HFFc6 (cell line): ENCODE measurements around the gene ALDH1A1. TPM values are rescaled to one million over a fixed set of nuclear protein-coding genes. Genes with fewer than 3 reads are reported as not detected.

Experiments used
- DNase-seq: peaks from one replicate; pipeline ENCODE4 v3.0.0-alpha.2; 2018
- H3K27ac Mint-ChIP-seq: 2 replicates; pipeline ENCODE4 v1.8.0; 2020; ENCODE audit warnings: mild to moderate bottlenecking, mixed read lengths
- H3K27me3 Mint-ChIP-seq: 2 replicates; pipeline ENCODE4 v1.8.0; 2021; ENCODE audit warnings: mild to moderate bottlenecking, moderate library complexity, mixed read lengths; ENCODE audit not compliant: insufficient read depth
- H3K36me3 Mint-ChIP-seq: 2 replicates; pipeline ENCODE4 v1.8.0; 2021; ENCODE audit warnings: low read depth, mixed read lengths
- H3K4me1 Mint-ChIP-seq: 2 replicates; pipeline ENCODE4 v1.8.0; 2020; ENCODE audit warnings: low read depth, mixed read lengths
- H3K4me3 Mint-ChIP-seq: 2 replicates; pipeline ENCODE4 v1.8.0; 2020; ENCODE audit warnings: mild to moderate bottlenecking, moderate library complexity, mixed read lengths
- H3K9me3 Mint-ChIP-seq: 2 replicates; pipeline ENCODE4 v1.8.0; 2020; ENCODE audit warnings: mild to moderate bottlenecking, mixed read lengths
- CTCF ChIP-seq: fragments of 200-600 bp; sonication (generic); IDR thresholded peaks from 2 replicates; pipeline ENCODE4 v1.5.0; 2021; ENCODE audit warnings: antibody characterized with exemption, mild to moderate bottlenecking
- total RNA-seq, 6 experiments: library from RNA; stranded (reverse); fragmentation: NEBNext Ultra II Directional; extraction: Animal tissue kit (Norgen Biotek cat#: 25700); gene quantifications; 2 replicates in 1 of 6; 3 replicates in 5 of 6; pipeline ENCODE4 v1.2.3, GENCODE V29; 2021

Gene ALDH1A1
- total RNA-seq, 6 experiments from 2014 or later, result 166 to 720 (median 656) TPM

DNA sequence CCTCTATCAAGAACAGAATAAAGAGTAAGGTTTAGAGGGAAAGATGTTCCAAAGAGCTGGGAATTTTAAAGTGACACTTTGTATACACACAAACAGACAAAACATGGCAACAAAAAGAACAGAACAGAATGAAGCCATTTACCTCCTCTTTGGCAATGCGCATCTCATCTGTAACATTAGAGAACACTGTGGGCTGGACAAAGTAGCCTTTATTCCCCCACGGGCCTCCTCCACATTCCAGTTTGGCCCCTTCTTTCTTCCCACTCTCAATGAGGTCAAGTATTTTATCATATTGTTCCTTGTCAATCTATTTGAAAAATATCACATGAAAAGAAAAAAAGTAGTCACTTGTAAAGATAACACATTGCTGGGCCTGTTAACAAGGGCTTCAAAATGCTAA is 41.0 kb downstream of the ALDH1A1 start:
- TF ChIP-seq CTCF, result no peak
- Mint-ChIP-seq H3K9me3 (no peaks in the 10 kb centered on the region), H3K27me3 (peaks cover 4% of the 10 kb centered on the region), H3K27ac (no peak overlapping the region; the same call in 1 of the 2 replicates), H3K4me3 (no peak overlapping the region), H3K36me3 (peaks cover 16% of the 10 kb centered on the region; the same call in 1 of the 2 replicates), H3K4me1 (peaks cover 11% of the 10 kb centered on the region)
- no peak for DNase-seq

GRCh38 chr9:72911247-72911775 is 41.5 kb downstream of the ALDH1A1 start:
- no peak overlapping the region for H3K4me3 Mint-ChIP-seq
- no peak for DNase-seq

DNA sequence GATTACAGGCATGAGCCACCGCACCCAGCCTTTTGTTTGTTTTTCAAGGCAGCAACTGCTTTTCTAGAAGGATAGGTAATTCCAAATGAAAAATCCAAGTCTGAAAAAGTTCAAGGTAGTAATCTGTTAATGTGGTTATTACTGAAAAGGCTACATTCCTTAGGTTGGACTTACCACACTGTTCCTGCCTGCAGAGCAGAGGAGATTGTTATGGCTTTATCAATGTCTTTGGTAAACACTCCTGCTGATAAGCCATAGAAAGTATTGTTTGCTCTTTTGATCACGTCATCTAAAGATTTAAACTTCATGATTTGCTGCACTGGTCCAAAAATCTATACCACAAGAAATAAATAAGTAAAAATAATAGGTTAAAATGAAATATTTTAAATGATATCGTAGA is 43.4 kb downstream of the ALDH1A1 start:
- Mint-ChIP-seq H3K4me1 (no peaks in the 10 kb centered on the region), H3K36me3 (no peaks in the 10 kb centered on the region; the same call in 1 of the 2 replicates), H3K9me3 (no peaks in the 10 kb centered on the region), H3K4me3 (no peak overlapping the region), H3K27ac (no peak overlapping the region), H3K27me3 (peaks cover 2% of the 10 kb centered on the region; the same call in 1 of the 2 replicates)
- no peak for TF ChIP-seq CTCF
- no peak for DNase-seq

More at GRCh38 chr9:72911247-72911775, 41.5 kb downstream of the ALDH1A1 start:
- no peaks in the 10 kb centered on the region for H3K9me3 Mint-ChIP-seq
- H3K27ac Mint-ChIP-seq, result no peak overlapping the region; the same call in 1 of the 2 replicates
- H3K4me1 Mint-ChIP-seq, result peaks cover 6% of the 10 kb centered on the region
- peaks cover 11% of the 10 kb centered on the region; the same call in 1 of the 2 replicates for H3K36me3 Mint-ChIP-seq
- no peak for TF ChIP-seq CTCF
- H3K27me3 Mint-ChIP-seq, result peaks cover 2% of the 10 kb centered on the region

- Mint-ChIP-seq H3K36me3 (peaks cover 5% of the 10 kb centered on the region; the same call in 1 of the 2 replicates), H3K9me3 (no peaks in the 10 kb centered on the region), H3K27me3 (peaks cover 2% of the 10 kb centered on the region; the same call in 1 of the 2 replicates), H3K4me1 (no peaks in the 10 kb centered on the region), H3K27ac (no peak overlapping the region), H3K4me3 (no peak overlapping the region)
- DNase-seq, result no peak
- TF ChIP-seq CTCF, result no peak
Measured at GRCh38 chr9:72907421-72907820, 45.4 kb downstream of the ALDH1A1 start.

- Mint-ChIP-seq H3K9me3 (no peaks in the 10 kb centered on the region), H3K36me3 (peaks cover 5% of the 10 kb centered on the region; the same call in 1 of the 2 replicates), H3K4me1 (no peaks in the 10 kb centered on the region), H3K27ac (no peak overlapping the region), H3K27me3 (peaks cover under 1% of the 10 kb centered on the region; the same call in 1 of the 2 replicates), H3K4me3 (no peak overlapping the region)
- DNase-seq, result no peak
- no peak for TF ChIP-seq CTCF
Measured at GRCh38 chr9:72906810-72907209, 46.0 kb downstream of the ALDH1A1 start.
